ENCODE measurements around the gene MAML2. TPM values are rescaled to one million over a fixed set of nuclear protein-coding genes. Genes with fewer than 3 reads are reported as not detected.

MAML2 gene
- total and polyA plus RNA-seq, 9 of the 15 experiments (the other 6 are each of a cell fraction or from before 2014, with no cell fraction given) = 0.79 to 6.8 (median 4.8) TPM

DNA sequence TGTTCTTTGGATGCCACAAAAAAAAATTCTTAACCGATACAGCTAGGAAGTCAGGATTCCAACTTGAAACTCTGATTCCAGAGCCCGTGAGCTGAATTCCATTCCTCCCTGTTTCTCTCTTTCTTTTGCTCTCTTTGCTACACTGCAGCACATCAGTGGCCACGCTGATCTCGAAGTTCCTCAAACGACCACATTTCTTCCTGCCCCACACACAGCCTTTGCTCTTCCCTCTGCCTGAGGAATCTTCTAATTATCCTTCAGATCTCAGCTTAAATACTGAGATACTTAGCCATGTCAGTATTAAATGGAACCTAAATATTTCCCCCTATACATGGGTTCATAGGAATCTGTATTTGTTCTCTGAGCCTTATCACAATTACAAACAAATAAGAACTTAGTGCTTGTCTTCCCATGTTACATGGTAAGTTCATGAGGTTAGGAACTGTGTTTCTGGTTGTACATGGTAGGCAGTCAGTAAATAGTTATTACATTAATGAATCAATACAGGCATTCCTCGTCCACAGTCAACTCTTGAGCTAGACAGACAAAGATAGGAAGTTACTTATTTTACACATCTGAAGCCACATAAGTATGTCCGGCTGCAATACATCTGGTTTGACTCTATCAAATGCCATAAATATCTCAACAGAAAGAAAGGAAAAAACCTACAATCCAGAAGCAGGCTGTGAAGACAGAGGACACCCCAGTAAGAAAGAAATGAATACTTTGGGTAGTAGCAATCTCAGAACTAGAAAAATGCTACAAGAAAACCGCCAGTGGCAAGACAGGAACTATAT is 86.6 kb downstream of the MAML2 start (continued):
- TF ChIP-seq ZNF263 (CRISPR knock-in tag; IDR thresholded peaks at IDR 0.05; ENCODE audit: borderline replicate concordance) (no peak), ZNF23 (CRISPR knock-in tag; IDR thresholded peaks at IDR 0.05) (no peak), HMG20B (CRISPR knock-in tag; IDR thresholded peaks at IDR 0.05) (no peak), ZNF589 (CRISPR knock-in tag; IDR thresholded peaks at IDR 0.05; ENCODE audit: low read depth) (0 out of 2 replicates have a peak, but pooled peaks have one; percentile 13), ZNF444 (CRISPR knock-in tag; IDR thresholded peaks at IDR 0.05) (0 out of 2 replicates have a peak, but pooled peaks have one; percentile 17), RFX5 (IDR thresholded peaks at IDR 0.05; ENCODE audit: low read depth, low read length) (no peak), TSC22D4 (tag; IDR thresholded peaks at IDR 0.05) (no peak), TAF15 (IDR thresholded peaks at IDR 0.05; ENCODE audit: low read depth, low read length) (no peak), TAF9B (IDR thresholded peaks at IDR 0.05; ENCODE audit: partially characterized antibody) (no peak), HSF4 (CRISPR knock-in tag; IDR thresholded peaks at IDR 0.05; ENCODE audit: borderline replicate concordance) (no peak), CHD1 (IDR thresholded peaks at IDR 0.05; ENCODE audit: low read length) (no peak), TEAD1 (CRISPR knock-in tag; IDR thresholded peaks at IDR 0.05) (0 out of 4 replicates have a peak, but pooled peaks of 1 of the 2 experiments have one; percentile 26), GABPA (tag; conservative IDR thresholded peaks at IDR 0.05; ENCODE audit: low read depth) (0 out of 2 replicates have a peak, but pooled peaks have one; percentile 3), LCOR (CRISPR knock-in tag; IDR thresholded peaks at IDR 0.05) (no peak), SP1 (CRISPR knock-in tag; IDR thresholded peaks at IDR 0.05) (no peak), SMARCC2 (IDR thresholded peaks at IDR 0.05; ENCODE audit: low read depth) (no peak), ADNP (tag; IDR thresholded peaks at IDR 0.05) (no peak), ILF3 (IDR thresholded peaks at IDR 0.05; ENCODE audit: borderline replicate concordance) (no peak), RHOXF2B (CRISPR knock-in tag; conservative IDR thresholded peaks at IDR 0.05) (no peak), ZNF561 (CRISPR knock-in tag; conservative IDR thresholded peaks at IDR 0.05) (no peak), POLR2H (tag; IDR thresholded peaks at IDR 0.05; ENCODE audit: low read depth) (0 out of 2 replicates have a peak, but pooled peaks have one; percentile 19)
- TF ChIP-seq, protein P1, sequence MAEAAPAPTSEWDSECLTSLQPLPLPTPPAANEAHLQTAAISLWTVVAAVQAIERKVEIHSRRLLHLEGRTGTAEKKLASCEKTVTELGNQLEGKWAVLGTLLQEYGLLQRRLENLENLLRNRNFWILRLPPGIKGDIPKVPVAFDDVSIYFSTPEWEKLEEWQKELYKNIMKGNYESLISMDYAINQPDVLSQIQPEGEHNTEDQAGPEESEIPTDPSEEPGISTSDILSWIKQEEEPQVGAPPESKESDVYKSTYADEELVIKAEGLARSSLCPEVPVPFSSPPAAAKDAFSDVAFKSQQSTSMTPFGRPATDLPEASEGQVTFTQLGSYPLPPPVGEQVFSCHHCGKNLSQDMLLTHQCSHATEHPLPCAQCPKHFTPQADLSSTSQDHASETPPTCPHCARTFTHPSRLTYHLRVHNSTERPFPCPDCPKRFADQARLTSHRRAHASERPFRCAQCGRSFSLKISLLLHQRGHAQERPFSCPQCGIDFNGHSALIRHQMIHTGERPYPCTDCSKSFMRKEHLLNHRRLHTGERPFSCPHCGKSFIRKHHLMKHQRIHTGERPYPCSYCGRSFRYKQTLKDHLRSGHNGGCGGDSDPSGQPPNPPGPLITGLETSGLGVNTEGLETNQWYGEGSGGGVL (CRISPR knock-in tag; IDR thresholded peaks at IDR 0.05) = 0 out of 2 replicates have a peak, but pooled peaks have one; percentile 6
- TF ChIP-seq, protein P2, sequence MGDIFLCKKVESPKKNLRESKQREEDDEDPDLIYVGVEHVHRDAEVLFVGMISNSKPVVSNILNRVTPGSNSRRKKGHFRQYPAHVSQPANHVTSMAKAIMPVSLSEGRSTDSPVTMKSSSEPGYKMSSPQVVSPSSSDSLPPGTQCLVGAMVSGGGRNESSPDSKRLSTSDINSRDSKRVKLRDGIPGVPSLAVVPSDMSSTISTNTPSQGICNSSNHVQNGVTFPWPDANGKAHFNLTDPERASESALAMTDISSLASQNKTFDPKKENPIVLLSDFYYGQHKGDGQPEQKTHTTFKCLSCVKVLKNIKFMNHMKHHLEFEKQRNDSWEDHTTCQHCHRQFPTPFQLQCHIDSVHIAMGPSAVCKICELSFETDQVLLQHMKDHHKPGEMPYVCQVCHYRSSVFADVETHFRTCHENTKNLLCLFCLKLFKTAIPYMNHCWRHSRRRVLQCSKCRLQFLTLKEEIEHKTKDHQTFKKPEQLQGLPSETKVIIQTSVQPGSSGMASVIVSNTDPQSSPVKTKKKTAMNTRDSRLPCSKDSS (IDR thresholded peaks at IDR 0.05; ENCODE audit: low read depth, partially characterized antibody) = no peak
- TF ChIP-seq, protein P3, sequence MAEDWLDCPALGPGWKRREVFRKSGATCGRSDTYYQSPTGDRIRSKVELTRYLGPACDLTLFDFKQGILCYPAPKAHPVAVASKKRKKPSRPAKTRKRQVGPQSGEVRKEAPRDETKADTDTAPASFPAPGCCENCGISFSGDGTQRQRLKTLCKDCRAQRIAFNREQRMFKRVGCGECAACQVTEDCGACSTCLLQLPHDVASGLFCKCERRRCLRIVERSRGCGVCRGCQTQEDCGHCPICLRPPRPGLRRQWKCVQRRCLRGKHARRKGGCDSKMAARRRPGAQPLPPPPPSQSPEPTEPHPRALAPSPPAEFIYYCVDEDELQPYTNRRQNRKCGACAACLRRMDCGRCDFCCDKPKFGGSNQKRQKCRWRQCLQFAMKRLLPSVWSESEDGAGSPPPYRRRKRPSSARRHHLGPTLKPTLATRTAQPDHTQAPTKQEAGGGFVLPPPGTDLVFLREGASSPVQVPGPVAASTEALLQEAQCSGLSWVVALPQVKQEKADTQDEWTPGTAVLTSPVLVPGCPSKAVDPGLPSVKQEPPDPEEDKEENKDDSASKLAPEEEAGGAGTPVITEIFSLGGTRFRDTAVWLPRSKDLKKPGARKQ (CRISPR knock-in tag; IDR thresholded peaks at IDR 0.05) = 0 out of 2 replicates have a peak, but pooled peaks have one; percentile 34

All from K562 (cell line).